Prostate gland (tissue), 2 donors: ENCODE data around the gene EEF1AKMT2. TPM values are rescaled to one million over a fixed set of nuclear protein-coding genes. Genes with fewer than 3 reads are reported as not detected.

Experiments
- DNase-seq: peaks from one replicate; pipeline ENCODE4 v3.0.0-alpha.2; 2019; ENCODE audit warnings: low spot score
- H3K27ac ChIP-seq, 2 donors: fragments of 200-600 bp; sonication (generic); 2 replicates each; pipeline ENCODE4 v1.5.1; 2017 to 2019
- H3K27me3 ChIP-seq: fragments of 200-600 bp; sonication (generic); replicated peaks from 2 replicates; pipeline ENCODE4 v1.5.1; 2019; ENCODE audit not compliant: insufficient read depth
- H3K36me3 ChIP-seq, 2 donors: fragments of 200-600 bp; sonication (generic); 1 replicate in 1 of 2; 2 replicates in 1 of 2; pipeline versions ENCODE4 v1.5.1 to v1.8.1; 2017 to 2019
- H3K4me1 ChIP-seq: fragments of 200-600 bp; sonication (generic); replicated peaks from 2 replicates; pipeline ENCODE4 v1.5.1; 2019
- H3K4me3 ChIP-seq, 2 donors: fragments of 200-600 bp; sonication (generic); 2 replicates each; pipeline ENCODE4 v1.5.1; 2017 to 2019
- H3K9me3 ChIP-seq: fragments of 200-600 bp; sonication (generic); 2 replicates; pipeline ENCODE4 v1.5.1; 2017
- CTCF ChIP-seq, 4 experiments: fragments of 200-600 bp in 2 of 4; fragments of 450-650 bp in 2 of 4; sonication (generic) in 2 of 4; IDR thresholded peaks; 1 replicate in 3 of 4; 2 replicates in 1 of 4; pipeline ENCODE4 v1.5.1; 2016 to 2019; ENCODE audit warnings: antibody characterized with exemption in 4 of 4, mild to moderate bottlenecking in 2 of 4, moderate library complexity in 2 of 4
- POLR2A ChIP-seq: fragments of 450-650 bp; IDR thresholded peaks from one replicate; pipeline ENCODE4 v1.6.1; 2016; ENCODE audit warnings: antibody characterized with exemption, mild to moderate bottlenecking
- POLR2AphosphoS5 ChIP-seq: sonication (generic); formaldehyde crosslinking; IDR thresholded peaks from one replicate; pipeline ENCODE4 v1.6.1; 2017; ENCODE audit warnings: antibody characterized with exemption
- WGBS: methylation state at CpG from one replicate; pipeline ENCODE4 v1.1.5; 2018; 5-methylcytosine and 5-hydroxymethylcytosine counted together
- intact Hi-C: fragments of 100-400 bp; cut with DNase I; formaldehyde crosslinking; loops from one replicate; pipeline ENCODE4 v1.14.2; 2022
- total RNA-seq, 2 donors: library from RNA; depleted of rRNA; stranded (reverse); fragments of >200 nt; gene quantifications; one replicate each; pipeline ENCODE4 v1.1.0, GENCODE V29; 2016

EEF1AKMT2 gene
- total RNA-seq, 2 donors from 2014 or later, result 15.7 to 20.5 TPM

- H3K9me3 ChIP-seq, result no peaks in the 10 kb centered on the region
- intact Hi-C loops, result no loop called here
- no peak for DNase-seq
- TF ChIP-seq POLR2A (no peak), POLR2AphosphoS5 (no peak), CTCF (IDR thresholded peaks at IDR 0.05) (no peak)
- no peak overlapping the region for H3K4me3 ChIP-seq
- H3K36me3 ChIP-seq, result no peaks in the 10 kb centered on the region
- peaks cover 5% of the 10 kb centered on the region for H3K4me1 ChIP-seq
- no peak overlapping the region for H3K27ac ChIP-seq
- 49% methylated on average over 12 of the region's 12 CpGs for WGBS
- H3K27me3 ChIP-seq, result no peaks in the 10 kb centered on the region
Measured at GRCh38 chr10:124717911-124718741, 73.6 kb downstream of the EEF1AKMT2 start.

GRCh38 chr10:124717041-124717757, 74.5 kb downstream of the EEF1AKMT2 start:
- H3K9me3 ChIP-seq, result no peaks in the 10 kb centered on the region
- intact Hi-C loops, result no loop called here
- no peak for DNase-seq
- 87% methylated on average over 9 of the region's 9 CpGs for WGBS
- no peak overlapping the region for H3K27ac ChIP-seq
- no peaks in the 10 kb centered on the region for H3K27me3 ChIP-seq
- no peak overlapping the region for H3K4me3 ChIP-seq
- TF ChIP-seq POLR2A, result no peak
- TF ChIP-seq CTCF (IDR thresholded peaks at IDR 0.05), result no peak
- no peak for TF ChIP-seq POLR2AphosphoS5
- no peaks in the 10 kb centered on the region for H3K36me3 ChIP-seq
- no peaks in the 10 kb centered on the region for H3K4me1 ChIP-seq

DNA sequence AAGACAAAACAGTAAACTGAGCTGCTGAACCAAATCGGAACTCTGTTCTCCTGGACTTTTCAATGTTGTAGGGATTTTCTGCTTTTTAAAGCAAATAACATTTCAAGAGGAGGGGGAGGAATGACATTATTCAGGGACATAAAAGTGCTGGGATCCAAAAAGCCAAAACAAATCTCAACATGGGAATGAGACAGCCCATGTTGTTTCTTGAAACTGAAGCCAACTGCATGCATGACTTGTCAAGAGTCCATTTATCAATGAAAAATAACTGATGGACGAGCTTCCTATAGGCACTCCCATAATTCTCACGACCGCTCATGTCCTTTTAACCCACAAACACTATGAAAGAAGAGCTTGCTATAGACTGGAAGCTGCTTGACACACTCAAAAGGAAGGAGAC, 75.3 kb downstream of the EEF1AKMT2 start:
- TF ChIP-seq CTCF (IDR thresholded peaks at IDR 0.05), result no peak
- no peak for TF ChIP-seq POLR2A
- TF ChIP-seq POLR2AphosphoS5, result no peak
- no peak for DNase-seq
- intact Hi-C loops, result no loop called here
- H3K9me3 ChIP-seq, result no peaks in the 10 kb centered on the region
- H3K4me3 ChIP-seq, result no peak overlapping the region
- no peaks in the 10 kb centered on the region for H3K36me3 ChIP-seq
- no peak overlapping the region for H3K27ac ChIP-seq
- WGBS, result 73% methylated on average over 4 of the region's 4 CpGs
- no peaks in the 10 kb centered on the region for H3K27me3 ChIP-seq
- H3K4me1 ChIP-seq, result no peaks in the 10 kb centered on the region

DNA sequence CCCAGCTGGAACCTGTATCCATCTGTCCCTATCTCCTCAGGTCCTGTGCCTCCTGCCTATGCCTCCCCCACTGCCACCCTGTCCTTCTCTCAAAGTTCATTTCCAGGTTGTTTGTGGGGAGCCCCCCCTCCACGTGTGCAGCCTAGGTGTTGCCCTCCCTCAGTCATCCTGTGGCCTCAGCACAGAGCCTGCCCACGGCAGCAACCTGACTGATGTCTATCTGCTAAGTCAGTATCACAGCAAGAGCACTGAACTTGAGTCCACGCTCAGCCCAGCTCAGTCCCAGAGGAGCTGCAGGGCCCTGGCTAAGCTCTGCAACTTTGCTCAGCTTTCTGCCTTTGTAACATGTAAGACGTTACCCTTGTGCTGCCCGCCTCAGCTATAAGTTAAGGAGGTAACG, 76.2 kb downstream of the EEF1AKMT2 start:
- WGBS, result 66% methylated on average over 6 of the region's 6 CpGs
- Histone ChIP-seq H3K27ac (no peak overlapping the region), H3K4me3 (no peak overlapping the region), H3K27me3 (no peaks in the 10 kb centered on the region), H3K4me1 (no peaks in the 10 kb centered on the region), H3K36me3 (no peaks in the 10 kb centered on the region), H3K9me3 (no peaks in the 10 kb centered on the region)
- DNase-seq, result no peak
- TF ChIP-seq CTCF (IDR thresholded peaks at IDR 0.05), result no peak
- TF ChIP-seq POLR2AphosphoS5, result no peak
- intact Hi-C loops, result no loop called here
